ENCODE measurements around the gene BMPR1A.

Gene BMPR1A

GRCh38 chr10:86955501-86956194 lies 199.2 kb downstream of the BMPR1A start:
- DNase-seq (ENCODE audit: low read depth in 2 of 2) = no peak

DNA sequence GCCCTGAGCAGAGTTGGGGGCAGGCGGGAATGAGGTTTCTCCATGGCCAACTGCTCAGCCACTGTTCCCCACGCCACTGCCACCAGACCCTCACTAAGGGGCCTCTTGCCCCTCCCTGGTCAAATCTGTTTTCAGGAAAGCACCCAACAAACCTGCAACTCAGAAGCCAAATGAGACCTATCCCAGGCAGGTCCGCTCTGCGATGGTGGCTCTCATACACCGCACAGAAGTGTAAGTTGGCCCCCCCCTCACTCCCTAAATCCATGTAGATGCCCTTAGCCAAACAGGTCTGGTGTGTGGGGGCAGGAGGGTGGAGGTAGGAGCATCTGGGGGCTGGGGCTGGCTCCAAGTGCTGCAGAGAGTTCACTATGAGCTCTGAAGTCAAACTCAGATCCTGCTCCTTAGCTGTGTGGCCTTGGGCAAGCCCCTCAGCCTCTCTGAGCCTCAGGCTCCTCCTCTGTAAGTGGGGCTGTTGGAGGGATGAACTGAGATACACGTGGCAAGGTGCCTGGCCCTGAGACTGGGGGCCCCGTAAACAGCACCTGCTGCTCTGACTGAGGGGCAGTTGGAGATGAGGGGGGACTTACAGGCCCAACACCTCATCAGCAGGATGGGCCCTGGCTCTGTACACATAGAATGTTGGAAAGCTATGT lies 199.9 kb downstream of the BMPR1A start:
- no peak for DNase-seq (ENCODE audit: low read depth in 2 of 2)

DNA sequence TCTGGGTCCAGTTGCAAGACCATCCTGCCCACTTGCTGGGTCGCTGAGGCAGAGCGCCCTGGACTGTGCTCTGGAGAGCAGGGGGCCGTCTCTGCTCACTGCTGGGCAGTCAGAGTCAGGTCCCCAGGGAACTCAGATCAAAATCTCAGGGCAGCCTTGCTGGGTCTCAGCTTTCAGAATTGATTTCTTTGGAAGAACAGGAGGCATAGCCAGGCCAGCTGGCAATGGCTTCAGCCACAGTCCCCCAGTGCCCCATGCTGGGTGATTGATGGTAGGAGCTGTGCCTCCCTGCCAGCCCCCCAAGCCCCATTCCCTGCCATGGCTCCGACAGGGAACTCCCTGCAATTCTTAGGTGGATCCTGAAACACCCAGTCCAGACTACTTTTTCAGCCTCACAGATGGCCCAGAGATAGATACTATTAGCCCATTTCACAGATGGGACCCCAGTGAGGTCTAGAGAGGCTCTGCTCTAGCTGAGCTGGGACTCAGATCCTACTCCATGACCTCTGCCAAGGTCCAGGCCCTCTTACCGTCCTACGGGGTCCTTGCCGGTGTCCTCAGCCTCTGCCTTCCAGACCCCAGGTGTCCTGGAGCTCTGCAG lies 200.5 kb downstream of the BMPR1A start:
- DNase-seq (ENCODE audit: low read depth in 2 of 2) = no peak

GRCh38 chr10:86957471-86958115 lies 201.2 kb downstream of the BMPR1A start, which contains the start of gene MMRN2:
MMRN2 (minus strand) TSS chr10:86957615; CDS start chr10:86957541, 74 bp downstream.
- DNase-seq (ENCODE audit: low read depth in 2 of 2) = no peak

DNA sequence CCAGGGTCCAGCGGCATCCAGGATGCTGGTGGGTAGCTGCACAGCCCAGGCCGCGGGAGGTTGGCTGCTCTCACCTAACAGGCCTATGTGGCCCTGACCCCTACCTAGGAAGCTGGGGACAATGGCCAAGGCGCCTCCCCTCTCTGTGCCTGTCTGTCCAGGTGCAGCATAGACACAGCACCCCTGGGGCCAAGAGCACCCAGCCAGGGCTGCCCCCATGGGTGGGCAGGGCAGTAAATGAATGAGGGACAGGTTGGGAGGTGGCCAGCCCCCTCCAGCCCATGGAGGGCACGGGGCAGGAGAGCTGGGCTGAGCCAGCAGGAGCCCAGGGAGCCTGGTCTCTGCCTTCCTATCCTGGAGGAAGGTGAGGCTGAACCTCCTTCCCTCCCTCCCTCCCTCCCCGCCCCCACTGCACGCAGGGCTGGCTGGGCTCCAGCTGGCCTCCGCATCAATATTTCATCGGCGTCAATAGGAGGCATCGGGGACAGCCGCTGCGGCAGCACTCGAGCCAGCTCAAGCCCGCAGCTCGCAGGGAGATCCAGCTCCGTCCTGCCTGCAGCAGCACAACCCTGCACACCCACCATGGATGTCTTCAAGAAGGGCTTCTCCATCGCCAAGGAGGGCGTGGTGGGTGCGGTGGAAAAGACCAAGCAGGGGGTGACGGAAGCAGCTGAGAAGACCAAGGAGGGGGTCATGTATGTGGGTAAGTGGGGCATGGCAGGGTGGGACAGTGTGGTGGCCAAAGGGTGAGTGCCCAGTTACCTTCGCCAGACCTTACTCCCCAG lies 201.9 kb downstream of the BMPR1A start, which contains the start of gene SNCG:
Gene SNCG (plus strand): TSS at position 484 of the 785 bp plus-strand sequence. CDS start 99 bp downstream, at position 583.
- DNase-seq (ENCODE audit: low read depth in 2 of 2) = no peak

GRCh38 chr10:86958901-86959736 lies 202.7 kb downstream of the BMPR1A start:
- no peak for DNase-seq (ENCODE audit: low read depth in 2 of 2)

DNA sequence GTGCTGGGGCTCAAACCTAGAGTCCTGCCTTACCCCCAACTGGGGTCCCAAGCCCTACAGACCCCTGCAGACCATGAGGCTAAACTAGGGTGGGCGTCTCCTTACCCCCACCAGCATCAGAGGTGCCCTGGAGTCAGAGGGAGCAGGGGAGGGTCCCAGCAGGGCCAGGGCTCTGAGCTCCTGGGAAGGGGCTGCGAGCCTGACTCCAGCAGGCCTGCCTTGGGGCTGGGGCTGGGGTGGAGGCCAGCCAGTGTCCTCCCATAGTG lies 203.3 kb downstream of the BMPR1A start:
- no peak for DNase-seq (ENCODE audit: low read depth in 2 of 2)

DNA sequence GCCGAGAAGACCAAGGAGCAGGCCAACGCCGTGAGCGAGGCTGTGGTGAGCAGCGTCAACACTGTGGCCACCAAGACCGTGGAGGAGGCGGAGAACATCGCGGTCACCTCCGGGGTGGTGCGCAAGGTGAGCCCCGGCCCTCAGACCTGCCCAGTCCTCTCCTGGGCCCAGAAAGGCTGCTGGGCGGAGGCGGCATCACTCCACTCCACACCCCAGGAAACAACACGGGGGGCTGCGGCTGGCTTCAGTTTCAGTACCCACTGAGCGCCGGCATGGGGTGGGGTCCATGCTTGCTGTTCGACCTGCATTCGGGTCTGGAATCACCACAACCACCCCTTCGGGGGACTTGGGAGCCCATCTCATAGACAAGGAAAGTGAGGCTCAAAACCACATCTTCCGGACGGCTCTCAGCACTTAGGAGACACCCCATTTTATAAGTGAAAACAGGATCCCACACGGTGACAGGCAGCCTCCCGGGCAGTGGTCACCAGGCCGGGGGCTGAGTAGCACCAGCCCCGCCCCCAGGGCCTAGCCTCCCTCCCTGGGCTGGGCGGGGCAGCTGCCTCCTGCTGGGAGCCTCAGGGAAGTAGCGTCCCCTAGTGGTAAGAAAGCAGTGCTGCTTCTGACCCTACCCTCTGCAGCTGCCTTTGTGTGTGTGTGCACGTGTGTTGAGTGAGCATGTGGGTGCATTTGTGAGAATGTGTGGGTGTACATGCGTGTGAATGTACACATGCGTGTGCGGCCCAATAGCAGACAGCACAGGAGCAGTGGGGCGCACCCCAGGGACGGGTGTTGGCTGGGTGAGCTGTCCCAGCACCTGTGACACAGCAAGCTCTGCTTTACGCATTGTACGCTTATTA lies 203.8 kb downstream of the BMPR1A start:
- DNase-seq (ENCODE audit: low read depth in 2 of 2) = peak in 1 of 2 donors; percentile 29

DNA sequence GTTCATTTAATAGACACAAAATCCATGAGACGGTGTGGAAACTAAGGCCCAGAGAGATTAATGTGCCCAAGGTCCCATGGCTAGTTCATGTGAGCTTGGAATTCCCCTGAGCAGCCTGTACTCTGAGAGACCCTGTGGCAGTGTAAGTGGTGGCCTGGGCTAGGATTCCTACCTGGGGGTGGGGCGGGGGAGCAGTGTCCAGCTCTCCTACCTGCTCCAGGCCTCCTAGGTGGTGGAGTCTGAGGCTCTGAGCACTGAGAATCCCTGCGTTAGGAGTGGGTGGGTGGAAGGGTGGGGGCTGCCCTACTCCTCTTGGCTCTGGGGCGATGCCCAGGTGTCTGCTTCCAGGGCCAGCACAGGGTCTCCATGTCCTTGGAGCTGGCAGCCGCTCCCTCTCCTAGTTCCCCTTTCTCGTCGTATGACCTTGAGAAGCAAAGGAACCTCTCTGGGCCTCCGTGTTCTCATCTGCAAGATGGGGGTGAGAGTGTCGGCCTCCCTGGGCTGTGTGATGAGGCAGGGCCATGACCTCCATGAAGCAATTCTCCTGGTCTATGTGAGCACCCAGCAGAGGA lies 204.5 kb downstream of the BMPR1A start:
- DNase-seq (ENCODE audit: low read depth in 2 of 2) = no peak

DNA sequence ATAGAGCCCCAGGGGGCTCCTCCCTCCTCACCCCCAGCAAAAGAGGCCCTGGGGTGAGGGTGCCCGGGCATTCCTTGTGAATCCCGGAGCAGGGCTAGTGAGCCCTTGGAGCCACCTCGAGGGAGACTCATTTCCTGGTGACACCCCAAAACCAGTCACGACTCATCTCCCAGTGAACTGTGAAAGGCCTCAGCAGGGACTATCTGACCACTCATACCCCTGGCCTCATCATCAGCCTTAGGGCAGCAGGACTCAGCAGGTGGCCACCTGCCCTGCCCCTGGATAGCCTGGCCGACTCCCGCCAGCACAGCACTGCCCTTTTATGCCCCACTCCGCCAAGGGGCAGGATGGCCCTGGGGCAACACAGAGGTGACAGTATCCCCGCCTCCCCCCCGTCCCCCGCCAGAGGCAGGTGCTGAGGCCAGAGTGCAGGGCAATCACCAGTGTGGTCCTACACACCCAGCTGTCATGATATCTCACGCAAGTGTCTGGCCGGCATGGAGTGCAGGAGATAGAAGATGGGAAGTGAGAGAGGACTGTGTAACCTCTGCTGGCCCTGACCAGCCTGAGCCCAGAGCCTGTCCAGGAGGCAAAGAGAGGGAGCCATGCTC lies 205.2 kb downstream of the BMPR1A start:
- DNase-seq (ENCODE audit: low read depth in 2 of 2) = no peak

DNA sequence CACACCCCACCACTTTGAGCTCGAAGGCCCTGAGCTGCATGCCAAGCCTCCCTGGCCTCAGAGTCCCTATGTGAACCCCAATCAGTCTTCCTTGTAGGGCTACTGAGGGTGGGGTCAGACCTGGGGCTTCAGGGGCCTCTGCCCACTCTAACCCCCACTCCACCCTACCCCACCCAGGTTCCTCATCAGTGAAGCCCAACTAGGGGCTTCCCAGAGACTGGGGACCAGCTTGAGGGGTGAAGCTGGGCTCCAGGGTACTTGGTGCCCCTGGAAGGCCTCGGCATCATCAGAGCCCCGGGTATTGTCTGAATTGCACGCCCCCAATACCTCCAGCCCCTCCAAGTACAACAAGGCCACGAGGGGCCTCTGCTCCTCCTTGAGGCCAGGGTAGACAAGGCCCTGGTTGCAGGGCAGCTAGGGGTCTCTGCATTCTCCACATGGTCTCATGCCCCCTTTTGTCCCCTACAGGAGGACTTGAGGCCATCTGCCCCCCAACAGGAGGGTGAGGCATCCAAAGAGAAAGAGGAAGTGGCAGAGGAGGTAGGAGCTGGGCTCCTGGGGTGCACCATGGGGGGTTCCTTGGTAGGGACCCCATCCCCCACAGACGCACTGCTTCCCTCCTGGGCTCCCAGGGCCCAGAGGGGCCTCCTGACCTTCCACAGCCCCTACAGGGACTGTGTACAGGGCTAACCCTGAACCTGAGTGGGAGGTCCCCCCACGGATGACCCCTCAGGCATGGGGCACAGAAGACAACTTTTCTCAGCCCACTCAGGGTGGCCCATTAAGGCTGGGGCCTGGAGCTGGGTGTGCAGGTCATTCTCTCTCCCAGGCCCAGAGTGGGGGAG lies 205.9 kb downstream of the BMPR1A start:
- DNase-seq (ENCODE audit: low read depth in 2 of 2) = no peak

DNA sequence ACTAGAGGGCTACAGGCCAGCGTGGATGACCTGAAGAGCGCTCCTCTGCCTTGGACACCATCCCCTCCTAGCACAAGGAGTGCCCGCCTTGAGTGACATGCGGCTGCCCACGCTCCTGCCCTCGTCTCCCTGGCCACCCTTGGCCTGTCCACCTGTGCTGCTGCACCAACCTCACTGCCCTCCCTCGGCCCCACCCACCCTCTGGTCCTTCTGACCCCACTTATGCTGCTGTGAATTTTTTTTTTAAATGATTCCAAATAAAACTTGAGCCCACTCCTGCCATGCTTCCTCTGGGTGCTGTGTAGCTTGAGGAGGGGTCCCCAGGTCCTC lies 206.5 kb downstream of the BMPR1A start:
- DNase-seq (ENCODE audit: low read depth in 2 of 2) = no peak

GRCh38 chr10:86963341-86963919 lies 207.0 kb downstream of the BMPR1A start:
- no peak for DNase-seq (ENCODE audit: low read depth in 2 of 2)

- DNase-seq (ENCODE audit: low read depth in 2 of 2) = no peak
These were observed 207.8 kb downstream of the BMPR1A start for GRCh38 chr10:86964061-86964846.

GRCh38 chr10:86964847-86965190 lies 208.4 kb downstream of the BMPR1A start:
- no peak for DNase-seq (ENCODE audit: low read depth in 2 of 2)

DNA sequence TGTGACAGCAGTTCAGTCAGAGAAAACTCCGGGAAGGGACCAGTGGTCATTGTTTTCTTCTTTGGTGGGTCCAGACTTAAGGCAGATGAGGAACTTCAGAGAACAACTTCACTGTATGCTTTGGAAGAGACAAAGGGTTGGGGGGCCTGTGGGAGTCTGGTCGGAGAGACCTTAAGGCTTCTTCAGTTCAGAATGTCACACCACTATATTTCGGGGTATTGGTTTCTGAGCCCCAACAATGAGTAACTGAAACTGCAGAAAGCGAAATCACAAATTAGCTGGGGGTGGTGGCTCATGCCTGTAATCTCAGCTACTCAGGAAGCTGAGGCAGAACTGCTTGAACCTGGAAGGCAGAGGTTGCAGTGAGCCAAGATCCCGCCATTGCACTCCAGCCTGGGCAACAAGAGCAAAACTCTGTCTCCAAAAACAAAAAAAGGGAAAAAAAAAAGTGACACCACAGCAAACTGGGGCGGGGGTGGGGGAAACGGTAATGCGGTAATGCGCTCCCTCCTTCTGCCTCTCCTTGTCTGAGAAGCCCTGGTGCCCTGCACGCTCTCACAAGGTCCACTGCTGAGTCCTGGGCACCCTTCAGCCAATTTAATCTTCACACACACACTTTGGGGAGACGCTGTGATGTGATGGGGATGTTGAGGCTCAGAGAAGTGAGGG lies 209.7 kb downstream of the BMPR1A start:
- DNase-seq (ENCODE audit: low read depth in 2 of 2) = no peak

- no peak for DNase-seq (ENCODE audit: low read depth in 2 of 2)
These were observed 211.1 kb downstream of the BMPR1A start for GRCh38 chr10:86967481-86967941.
